K562 (cell line): ENCODE measurements around the gene OCA2. TPM values are rescaled to one million over a fixed set of nuclear protein-coding genes. Genes with fewer than 3 reads are reported as not detected.

Experiments
- ATAC-seq: fragments of 200-7000 bp; cut with Tn5 transposase; 3 replicates; pipeline ENCODE4 v1.9.1; 2020; ENCODE audit warnings: moderate library complexity
- BruUV-seq: library from RNA; stranded (reverse); fragments of 400-500 nt; replicated peaks from 2 replicates; lab custom pipeline; 2021; lab: Mats Ljungman, UMichigan
- CTCF ChIA-PET: fragments of 300-600 bp; formaldehyde crosslinking; extraction: SDS; loops from one replicate; lab custom pipeline; 2021; ENCODE audit warnings: low intra/inter-chr PET ratio; lab: Yijun Ruan, JAX
- POLR2A ChIA-PET: fragments of 300-600, 350-650 bp; sonication (Branson Sonifier 250); formaldehyde crosslinking; extraction: SDS; loops from one replicate; lab custom pipeline; 2021; ENCODE audit warnings: antibody characterized with exemption, inconsistent platforms; lab: Yijun Ruan, JAX
- DNase-seq, 4 experiments: peaks; one replicate each; pipeline versions ENCODE4 v3.0.0 to v3.0.0-alpha.2; 2011 to 2018; ENCODE audit warnings: low spot score in 3 of 4, mixed read lengths in 3 of 4; ENCODE audit errors: extremely low read depth in 1 of 4
- FAIRE-seq: peaks from 2 replicates; lab custom pipeline; 2011; peaks lifted over from hg19 to GRCh38; lab: Jason Lieb, UNC
- H2AFZ ChIP-seq: 2 replicates; pipeline ENCODE4 v1.6.0; 2011; ENCODE audit warnings: low read depth, low read length, control low read depth, inconsistent platforms
- H3K27ac ChIP-seq: fragments of 200-600 bp; 3 replicates; pipeline ENCODE4 v1.8.0; 2011; ENCODE audit warnings: low read depth, mild to moderate bottlenecking, control low read depth, inconsistent platforms, low read length, moderate library complexity, mixed read lengths; ENCODE audit errors: extremely low read depth
- H3K27me3 ChIP-seq, 2 experiments: fragments of 300-600 bp in 1 of 2; 2 replicates in 1 of 2; 3 replicates in 1 of 2; pipeline versions ENCODE4 v1.6.0 to v1.8.0; 2011; ENCODE audit warnings: inconsistent platforms in 2 of 2, low read length in 2 of 2, mild to moderate bottlenecking in 1 of 2, mixed read lengths in 1 of 2, moderate library complexity in 1 of 2; ENCODE audit not compliant: control insufficient read depth in 2 of 2, insufficient read depth in 2 of 2
- H3K36me3 ChIP-seq: fragments of 300-600 bp; 3 replicates; pipeline ENCODE4 v1.8.0; 2011; ENCODE audit warnings: mild to moderate bottlenecking, low read length, inconsistent platforms; ENCODE audit not compliant: control insufficient read depth, insufficient read depth
- H3K4me1 ChIP-seq, 2 experiments: fragments of 200-600 bp in 1 of 2; replicated peaks in 1 of 2; 2 replicates in 1 of 2; 3 replicates in 1 of 2; pipeline versions ENCODE4 v1.5.1 to v1.8.0; 2011; ENCODE audit warnings: inconsistent platforms in 2 of 2, low read length in 2 of 2, mild to moderate bottlenecking in 1 of 2, mixed read lengths in 1 of 2, moderate library complexity in 1 of 2; ENCODE audit not compliant: control insufficient read depth in 2 of 2, insufficient read depth in 2 of 2
- H3K4me2 ChIP-seq: 2 replicates; pipeline ENCODE4 v1.6.1; 2011; ENCODE audit warnings: low read length, control low read depth, inconsistent platforms, mixed read lengths; ENCODE audit not compliant: insufficient read depth
- H3K4me3 ChIP-seq: fragments of 200-600 bp; sonication (generic), shearing (Covaris generic); 2 replicates; pipeline ENCODE4 v1.5.1; 2016; ENCODE audit warnings: control low read depth, inconsistent platforms
- H3K79me2 ChIP-seq: fragments of 200-600 bp; 3 replicates; pipeline ENCODE4 v1.8.0; 2011; ENCODE audit warnings: low read length, inconsistent platforms; ENCODE audit not compliant: control insufficient read depth, insufficient read depth
- H3K9ac ChIP-seq, 2 experiments: 2 replicates each; pipeline versions ENCODE4 v1.6.0 to v1.6.1; 2011; ENCODE audit warnings: low read depth in 2 of 2, low read length in 2 of 2, control low read depth in 1 of 2, inconsistent platforms in 1 of 2, mild to moderate bottlenecking in 1 of 2, mixed read lengths in 1 of 2; ENCODE audit not compliant: insufficient read depth in 1 of 2
- H3K9me1 ChIP-seq: one replicate; pipeline ENCODE4 v1.6.0; 2011; ENCODE audit warnings: inconsistent platforms, mild to moderate bottlenecking, low read length, moderate library complexity; ENCODE audit not compliant: control insufficient read depth, insufficient read depth
- H3K9me3 ChIP-seq: replicated peaks from 2 replicates; pipeline ENCODE4 v1.5.1; 2011; ENCODE audit warnings: low read depth, low read length, inconsistent platforms; ENCODE audit not compliant: control insufficient read depth, insufficient read depth
- H4K20me1 ChIP-seq: replicated peaks from 2 replicates; pipeline ENCODE4 v1.6.1; 2011; ENCODE audit warnings: low read length, inconsistent platforms, mixed read lengths; ENCODE audit not compliant: control insufficient read depth, insufficient read depth
- CBFA2T2 ChIP-seq: fragments of 450-650 bp; conservative IDR thresholded peaks from 2 replicates; pipeline ENCODE4 v1.6.1; 2017; ENCODE audit warnings: mild to moderate bottlenecking
- HDGF ChIP-seq: fragments of 450-650 bp; IDR thresholded peaks from 2 replicates; pipeline ENCODE4 v1.6.1; 2016
- NUFIP1 ChIP-seq: fragments of 450-650 bp; IDR thresholded peaks from 2 replicates; pipeline ENCODE4 v1.6.1; 2018; ENCODE audit not compliant: partially characterized antibody
- PURB ChIP-seq: sonication (generic); formaldehyde crosslinking; IDR thresholded peaks from 2 replicates; pipeline ENCODE4 v1.9.0; 2021; ENCODE audit warnings: low read depth, mild to moderate bottlenecking, missing genetic modification reagents
- SMAD4 ChIP-seq: fragments of 250-450 bp; sonication (Bioruptor Pico); conservative IDR thresholded peaks from 2 replicates; pipeline ENCODE4 v1.8.0; 2021; ENCODE audit warnings: inconsistent platforms, mild to moderate bottlenecking, moderate library complexity
- SP2 ChIP-seq: IDR thresholded peaks from 2 replicates; pipeline ENCODE4 v1.6.1; 2011; ENCODE audit warnings: mild to moderate bottlenecking, low read depth, low read length, moderate library complexity; ENCODE audit not compliant: poor library complexity, severe bottlenecking; ENCODE audit errors: extremely low read depth
- SREBF2 ChIP-seq: sonication (generic); formaldehyde crosslinking; IDR thresholded peaks from 2 replicates; pipeline ENCODE4 v1.4.0; 2020; ENCODE audit warnings: mild to moderate bottlenecking, missing genetic modification reagents
- ZBTB7A ChIP-seq: IDR thresholded peaks from 2 replicates; pipeline ENCODE4 v1.6.1; 2011; ENCODE audit warnings: low read depth, mild to moderate bottlenecking, low read length, moderate library complexity, borderline replicate concordance; ENCODE audit not compliant: control insufficient read depth
- WGBS: fragments of 100-300 bp; shearing (Covaris generic); methylation state at CpG from one replicate; pipeline ENCODE4 v1.1.6; 2016; ENCODE audit warnings: low coverage, mixed read lengths; ENCODE audit not compliant: insufficient coverage; ENCODE audit errors: missing lambda C conversion rate; 5-methylcytosine and 5-hydroxymethylcytosine counted together
- in situ Hi-C: fragments of 300-500 bp; cut with MboI; formaldehyde crosslinking; loops from 4 replicates; pipeline ENCODE4 v1.15.0; 2018; ENCODE audit warnings: inconsistent platforms, mixed read lengths
- intact Hi-C: fragments of 100-400 bp; cut with micrococcal nuclease; formaldehyde crosslinking; loops from 2 replicates; pipeline ENCODE4 v1.14.2; 2022
- polyA plus RNA-seq, 8 experiments: library from polyadenylated mRNA; depleted of rRNA in 4 of 8; stranded (reverse) in 5 of 8; unstranded in 3 of 8; fragments of >200 nt; fragmentation: Nextera tagmentation in 2 of 8; fragmentation: Illumina TruSeq in 1 of 8; extraction: Ambion mirVana in 2 of 8; extraction: Trizol in 1 of 8; gene quantifications; 2 replicates each; pipeline versions ENCODE4 v1.2.1 to v1.2.3, GENCODE V29; 2011 to 2014; ENCODE audit warnings: inconsistent platforms in 1 of 8, missing spikeins in 1 of 8
- total RNA-seq, 7 experiments: library from RNA; depleted of rRNA in 6 of 7; stranded (reverse); fragments of >200 nt in 6 of 7; fragmentation: Illumina TruSeq in 2 of 7; extraction: Trizol in 2 of 7; gene quantifications; 2 replicates each; pipeline versions ENCODE4 v1.2.1 to v1.2.3, GENCODE V29; 2011 to 2021; ENCODE audit warnings: low replicate concordance in 1 of 7
- TF ChIP-seq, protein P1 (sequence below): fragments of 250-450 bp; sonication (Bioruptor Pico); IDR thresholded peaks from 2 replicates; pipeline ENCODE4 v1.4.0; 2020
- TF ChIP-seq, protein P2 (sequence below): sonication (generic); formaldehyde crosslinking; IDR thresholded peaks from 2 replicates; pipeline ENCODE4 v1.8.0; 2023; ENCODE audit warnings: mild to moderate bottlenecking, missing genetic modification reagents
- TF ChIP-seq, protein P3 (sequence below): fragments of 250-450 bp; sonication (Bioruptor Pico); IDR thresholded peaks from 2 replicates; pipeline ENCODE4 v1.5.0; 2021; ENCODE audit warnings: mild to moderate bottlenecking, moderate library complexity

The OCA2 gene
- total and polyA plus RNA-seq, 9 of the 15 experiments (the other 6 are each of a cell fraction or from before 2014, with no cell fraction given): 0.07 to 0.59 (median 0.17) TPM; not detected in 1

DNA sequence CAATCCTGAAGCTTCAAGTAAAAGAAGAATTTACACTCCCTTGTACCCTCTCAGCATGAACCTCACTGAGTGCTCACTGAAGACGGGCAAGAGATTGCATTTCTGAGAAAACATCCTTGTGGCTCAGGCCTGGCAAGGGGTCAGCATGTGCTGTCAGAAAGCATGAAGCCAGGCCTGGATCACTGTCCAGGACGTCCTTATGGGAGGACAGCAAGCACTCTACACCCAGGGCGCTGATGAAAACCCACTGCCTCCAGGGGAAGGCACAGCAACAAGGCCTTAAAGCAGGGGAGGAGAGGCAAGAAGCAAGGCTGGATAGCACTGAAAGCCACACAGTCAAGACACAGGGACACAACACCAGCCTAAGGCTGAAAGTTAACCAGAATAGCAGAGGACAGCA lies 315.4 kb downstream of the OCA2 start (continued):
- TF ChIP-seq, protein P1, sequence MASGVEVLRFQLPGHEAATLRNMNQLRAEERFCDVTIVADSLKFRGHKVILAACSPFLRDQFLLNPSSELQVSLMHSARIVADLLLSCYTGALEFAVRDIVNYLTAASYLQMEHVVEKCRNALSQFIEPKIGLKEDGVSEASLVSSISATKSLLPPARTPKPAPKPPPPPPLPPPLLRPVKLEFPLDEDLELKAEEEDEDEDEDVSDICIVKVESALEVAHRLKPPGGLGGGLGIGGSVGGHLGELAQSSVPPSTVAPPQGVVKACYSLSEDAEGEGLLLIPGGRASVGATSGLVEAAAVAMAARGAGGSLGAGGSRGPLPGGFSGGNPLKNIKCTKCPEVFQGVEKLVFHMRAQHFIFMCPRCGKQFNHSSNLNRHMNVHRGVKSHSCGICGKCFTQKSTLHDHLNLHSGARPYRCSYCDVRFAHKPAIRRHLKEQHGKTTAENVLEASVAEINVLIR: no peak
- TF ChIP-seq, protein P2, sequence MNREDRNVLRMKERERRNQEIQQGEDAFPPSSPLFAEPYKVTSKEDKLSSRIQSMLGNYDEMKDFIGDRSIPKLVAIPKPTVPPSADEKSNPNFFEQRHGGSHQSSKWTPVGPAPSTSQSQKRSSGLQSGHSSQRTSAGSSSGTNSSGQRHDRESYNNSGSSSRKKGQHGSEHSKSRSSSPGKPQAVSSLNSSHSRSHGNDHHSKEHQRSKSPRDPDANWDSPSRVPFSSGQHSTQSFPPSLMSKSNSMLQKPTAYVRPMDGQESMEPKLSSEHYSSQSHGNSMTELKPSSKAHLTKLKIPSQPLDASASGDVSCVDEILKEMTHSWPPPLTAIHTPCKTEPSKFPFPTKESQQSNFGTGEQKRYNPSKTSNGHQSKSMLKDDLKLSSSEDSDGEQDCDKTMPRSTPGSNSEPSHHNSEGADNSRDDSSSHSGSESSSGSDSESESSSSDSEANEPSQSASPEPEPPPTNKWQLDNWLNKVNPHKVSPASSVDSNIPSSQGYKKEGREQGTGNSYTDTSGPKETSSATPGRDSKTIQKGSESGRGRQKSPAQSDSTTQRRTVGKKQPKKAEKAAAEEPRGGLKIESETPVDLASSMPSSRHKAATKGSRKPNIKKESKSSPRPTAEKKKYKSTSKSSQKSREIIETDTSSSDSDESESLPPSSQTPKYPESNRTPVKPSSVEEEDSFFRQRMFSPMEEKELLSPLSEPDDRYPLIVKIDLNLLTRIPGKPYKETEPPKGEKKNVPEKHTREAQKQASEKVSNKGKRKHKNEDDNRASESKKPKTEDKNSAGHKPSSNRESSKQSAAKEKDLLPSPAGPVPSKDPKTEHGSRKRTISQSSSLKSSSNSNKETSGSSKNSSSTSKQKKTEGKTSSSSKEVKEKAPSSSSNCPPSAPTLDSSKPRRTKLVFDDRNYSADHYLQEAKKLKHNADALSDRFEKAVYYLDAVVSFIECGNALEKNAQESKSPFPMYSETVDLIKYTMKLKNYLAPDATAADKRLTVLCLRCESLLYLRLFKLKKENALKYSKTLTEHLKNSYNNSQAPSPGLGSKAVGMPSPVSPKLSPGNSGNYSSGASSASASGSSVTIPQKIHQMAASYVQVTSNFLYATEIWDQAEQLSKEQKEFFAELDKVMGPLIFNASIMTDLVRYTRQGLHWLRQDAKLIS (CRISPR knock-in tag): no peak
- no peak for TF ChIP-seq NUFIP1
- TF ChIP-seq SP2: no peak

DNA sequence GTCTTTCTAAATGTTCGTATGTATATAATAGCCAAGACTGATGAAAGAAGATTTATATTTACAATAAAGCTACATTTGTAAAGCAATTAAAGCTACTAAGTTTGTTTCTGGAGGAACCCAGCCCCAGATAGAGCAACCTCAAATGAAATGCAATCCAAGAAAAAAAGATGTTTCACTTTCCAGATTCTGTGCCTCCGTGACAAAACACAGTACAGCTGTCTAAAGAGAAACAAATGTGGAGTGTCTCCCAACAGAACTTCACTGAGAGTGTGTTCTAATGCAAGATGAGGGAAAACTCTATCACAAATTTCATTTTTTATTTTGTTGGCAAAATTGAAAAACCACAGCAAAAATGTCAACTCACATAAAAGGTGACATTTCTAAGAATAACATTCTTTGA lies 317.0 kb downstream of the OCA2 start:
- no peak overlapping the region for H3K4me3 ChIP-seq
- no peak for ATAC-seq
- WGBS: 0% methylated on average over 2 of the region's 2 CpGs
- no peaks in the 10 kb centered on the region for H3K9me1 ChIP-seq
- H2AFZ ChIP-seq: no peak overlapping the region
- no peak overlapping the region for H3K9ac ChIP-seq
- ChIA-PET CTCF (no interaction called here), POLR2A (interaction anchor here (0.6 kb wide), 1 partner anchor 38 kb away, joined by 3 read pairs; no protein-coding TSS in a partner anchor)
- H3K79me2 ChIP-seq: no peaks in the 10 kb centered on the region
- no peak for FAIRE-seq
- no peak overlapping the region for H3K27ac ChIP-seq
- no peaks in the 10 kb centered on the region for H3K36me3 ChIP-seq
- DNase-seq: no peak
- BruUV-seq: no TSS peak
- in situ Hi-C loops: no loop called here
- H3K9me3 ChIP-seq: no peaks in the 10 kb centered on the region
- intact Hi-C loops: no loop called here
- no peaks in the 10 kb centered on the region for H4K20me1 ChIP-seq
- H3K4me2 ChIP-seq: no peak overlapping the region
- no peaks in the 10 kb centered on the region for H3K4me1 ChIP-seq
- H3K27me3 ChIP-seq: no peaks in the 10 kb centered on the region
- no peak for TF ChIP-seq CBFA2T2
- TF ChIP-seq, protein P3, sequence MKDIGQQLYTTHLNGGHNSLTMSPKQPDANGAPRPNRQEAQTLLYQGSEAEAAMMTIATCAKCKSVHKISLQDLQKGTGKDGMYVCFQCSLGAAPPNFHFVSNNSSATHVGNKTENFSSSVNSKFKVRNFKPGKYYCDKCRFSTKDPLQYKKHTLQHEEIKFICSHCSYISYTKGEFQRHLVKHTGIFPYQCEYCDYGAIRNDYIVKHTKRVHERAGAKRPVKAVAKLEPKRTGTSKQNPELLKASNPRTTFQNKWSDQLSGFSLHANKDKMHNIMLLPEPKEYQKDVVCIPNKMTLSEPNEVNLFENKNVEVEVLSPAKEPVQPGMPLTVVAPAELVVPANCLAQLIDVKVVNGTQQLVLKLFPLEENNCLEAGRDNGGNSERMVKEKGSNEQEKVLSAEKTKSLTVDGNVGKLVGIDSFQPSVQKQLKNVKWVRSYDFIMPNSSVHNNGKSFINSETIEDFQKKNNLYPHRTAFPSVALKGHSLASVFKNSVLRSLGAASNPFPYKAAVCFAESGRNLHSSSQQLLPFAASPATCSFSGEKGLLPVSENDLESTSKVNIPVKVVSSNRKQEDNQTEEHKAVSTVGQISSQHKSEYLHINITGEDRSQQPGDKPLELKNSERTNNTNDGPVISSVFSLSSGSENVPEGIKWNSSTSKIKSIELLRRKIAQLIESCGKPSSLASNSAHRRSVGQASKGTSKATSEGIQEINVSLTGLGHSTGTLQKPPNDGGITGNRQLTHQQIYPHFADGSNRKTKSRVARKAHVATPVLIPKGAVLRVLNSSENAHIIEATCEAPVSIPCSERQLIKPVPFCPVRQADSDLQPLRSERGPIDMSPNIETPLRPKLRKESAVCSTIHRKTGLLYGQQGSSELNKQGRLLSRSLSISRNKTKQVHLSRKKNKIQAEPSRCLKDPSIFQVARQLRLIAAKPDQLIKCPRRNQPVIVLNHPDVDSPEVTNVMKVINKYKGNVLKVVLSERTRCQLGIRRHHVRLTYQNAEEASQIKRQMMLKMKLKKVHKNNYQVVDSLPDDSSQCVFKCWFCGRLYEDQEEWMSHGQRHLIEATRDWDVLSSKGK (CRISPR knock-in tag): no peak
- TF ChIP-seq HDGF: no peak
- no peak for TF ChIP-seq ZBTB7A
- no peak for TF ChIP-seq SREBF2 (CRISPR knock-in tag)
- TF ChIP-seq PURB (CRISPR knock-in tag): no peak
- no peak for TF ChIP-seq SMAD4 (CRISPR knock-in tag)
